GM13977 (cell line): ENCODE data around the gene AKR1C8.
"Not testable (repeated sequence)": the region's sequence is repeated elsewhere in the genome, so short reads cannot be mapped to it uniquely, and the experiment has no call there.

Experiments used
- DNase-seq: peaks from one replicate; pipeline ENCODE4 v3.0.0; 2012; ENCODE audit warnings: low spot score
- CTCF ChIP-seq: IDR thresholded peaks from 2 replicates; pipeline ENCODE4 v1.5.1; 2012; ENCODE audit warnings: mild to moderate bottlenecking, control low read depth; ENCODE audit not compliant: insufficient read depth; ENCODE audit errors: extremely low read depth, missing control alignments
- in situ Hi-C: fragments of 300-500 bp; cut with MboI; formaldehyde crosslinking; loops from one replicate; pipeline ENCODE4 v1.12.0; 2022; ENCODE audit warnings: low sequenced_read_pairs, low pct_unique_long_range_greater_than_20kb, mixed read lengths, inconsistent platforms; ENCODE audit not compliant: unreplicated experiment

Gene AKR1C8

GRCh38 chr10:5147981-5148677 is 36.8 kb downstream of the AKR1C8 start:
- TF ChIP-seq CTCF, result no peak
- in situ Hi-C loops, result no loop called here
- DNase-seq, result no peak

- DNase-seq, result no peak
- in situ Hi-C loops, result no loop called here
- TF ChIP-seq CTCF, result no peak
These were observed 37.5 kb downstream of the AKR1C8 start for GRCh38 chr10:5147255-5147980.

GRCh38 chr10:5146920-5147254 is 38.1 kb downstream of the AKR1C8 start:
- in situ Hi-C loops, result no loop called here
- no peak for TF ChIP-seq CTCF

GRCh38 chr10:5143137-5143536 is 41.8 kb downstream of the AKR1C8 start:
- TF ChIP-seq CTCF, result no peak
- in situ Hi-C loops, result no loop called here
- DNase-seq, result no peak

More at GRCh38 chr10:5146920-5147254, 38.1 kb downstream of the AKR1C8 start:
- no peak for DNase-seq

GRCh38 chr10:5142199-5142598 is 42.8 kb downstream of the AKR1C8 start:
- in situ Hi-C loops, result no loop called here
- no peak for DNase-seq
- TF ChIP-seq CTCF, result no peak

GRCh38 chr10:5137699-5138098 is 47.3 kb downstream of the AKR1C8 start:
- in situ Hi-C loops, DNase-seq: not testable (repeated sequence)

GRCh38 chr10:5136468-5137087 is 48.4 kb downstream of the AKR1C8 start:
- in situ Hi-C loops, result no loop called here
- DNase-seq, result no peak
- TF ChIP-seq CTCF, result no peak
